GM19468 (cell line): ENCODE data around the gene C13orf46.
"Not testable (repeated sequence)": the region's sequence is repeated elsewhere in the genome, so short reads cannot be mapped to it uniquely, and the experiment has no call there.

Source experiments
- ATAC-seq: cut with Tn5 transposase; IDR thresholded peaks from one replicate; pipeline ENCODE4 v1.9.1; 2021; ENCODE audit warnings: mild to moderate bottlenecking, moderate library complexity, moderate number of reproducible peaks; ENCODE audit not compliant: unreplicated experiment; ENCODE audit errors: extremely low read depth

C13orf46 gene

DNA sequence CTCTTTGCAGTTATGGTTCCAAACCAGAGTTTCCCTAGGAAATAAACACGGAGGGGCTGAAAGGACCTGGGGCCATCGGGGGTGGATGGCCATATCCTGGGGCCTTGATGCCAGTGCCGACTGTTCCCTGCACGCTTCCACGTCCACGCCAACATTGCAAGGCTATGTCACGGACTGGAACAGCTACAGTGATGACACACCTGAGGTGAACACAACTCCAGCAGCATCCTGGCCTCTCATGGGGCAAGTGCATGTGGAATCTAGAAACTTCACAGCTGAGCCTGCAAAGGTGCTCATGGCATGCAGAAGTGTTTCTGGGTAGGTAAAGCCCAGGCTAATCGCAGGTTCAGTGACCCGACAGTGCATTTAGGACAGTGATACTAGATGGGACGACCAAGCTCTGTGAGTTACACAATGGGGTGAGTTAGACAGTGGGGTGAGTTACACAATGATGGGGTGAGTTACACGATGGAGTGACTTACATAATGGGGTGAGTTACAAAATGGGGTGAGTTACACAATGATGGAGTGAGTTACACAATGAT lies 58.0 kb downstream of the C13orf46 start:
- ATAC-seq: no peak

DNA sequence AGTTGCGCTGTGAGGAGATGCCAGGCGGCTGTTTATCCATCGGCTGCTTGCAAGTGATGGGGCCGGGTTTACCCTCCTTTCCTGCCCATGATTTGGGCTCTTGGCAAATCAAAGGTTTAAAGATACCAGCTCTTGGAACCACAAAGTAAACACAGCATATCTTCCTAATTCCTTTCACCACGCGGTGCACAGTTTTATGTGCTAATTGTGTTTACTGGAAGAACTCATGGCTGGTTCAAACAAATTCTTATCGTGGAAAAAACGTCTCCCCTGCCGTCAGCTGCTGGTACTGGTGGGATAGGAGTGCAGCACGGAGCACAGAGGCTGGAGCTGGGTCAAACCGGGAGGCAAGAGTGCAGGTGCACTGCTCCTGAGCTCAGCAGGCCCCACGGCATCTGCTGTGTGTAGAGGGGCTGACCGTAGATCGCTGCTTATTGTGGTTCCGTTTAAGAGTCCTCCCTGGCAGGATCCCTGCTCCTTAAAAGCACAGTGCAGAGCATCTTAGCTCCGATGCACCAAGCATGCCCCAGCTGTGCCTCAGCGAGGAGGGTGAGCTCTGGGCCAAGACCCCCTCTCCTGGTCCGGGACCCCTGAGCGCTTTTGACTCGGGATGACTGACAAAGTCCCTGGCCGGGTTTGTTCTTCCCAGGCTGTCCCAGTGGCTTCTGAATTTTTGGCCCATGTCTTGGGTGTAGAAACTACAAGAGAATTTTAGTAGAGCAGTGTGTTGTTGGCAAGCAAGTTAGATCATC lies 58.7 kb downstream of the C13orf46 start:
- ATAC-seq: no peak

- no peak for ATAC-seq
These were observed 59.4 kb downstream of the C13orf46 start for GRCh38 chr13:113914333-113915011.

DNA sequence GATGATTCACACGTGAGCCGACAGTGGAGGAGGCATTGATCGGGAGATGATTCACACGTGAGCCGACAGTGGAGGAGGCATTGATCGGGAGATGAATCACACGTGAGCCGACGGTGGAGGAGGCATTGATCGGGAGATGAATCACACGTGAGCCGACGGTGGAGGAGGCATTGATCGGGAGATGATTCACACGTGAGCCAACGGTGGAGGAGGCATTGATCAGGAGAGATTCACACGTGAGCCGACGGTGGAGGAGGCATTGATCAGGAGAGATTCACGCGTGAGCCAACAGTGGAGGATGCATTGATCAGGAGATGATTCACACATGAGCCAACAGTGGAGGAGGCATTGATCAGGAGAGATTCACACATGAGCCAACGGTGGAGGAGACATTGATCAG lies 60.0 kb downstream of the C13orf46 start:
- ATAC-seq: not testable (repeated sequence)

DNA sequence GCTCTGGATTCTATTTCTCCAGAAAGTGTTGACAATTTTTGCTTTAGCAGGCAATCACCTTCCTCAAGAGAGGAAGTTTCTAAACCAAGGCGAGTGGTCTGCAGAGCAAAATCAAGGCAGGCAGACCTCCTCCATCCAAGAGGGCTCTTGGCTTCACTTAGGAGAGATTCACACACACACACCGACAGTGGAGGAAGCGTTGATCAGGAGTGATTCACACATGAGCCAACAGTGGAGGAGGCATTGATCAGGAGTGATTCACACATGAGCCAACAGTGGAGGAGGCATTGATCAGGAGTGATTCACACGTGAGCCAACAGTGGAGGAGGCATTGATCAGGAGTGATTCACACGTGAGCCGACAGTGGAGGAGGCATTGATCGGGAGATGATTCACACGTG lies 60.5 kb downstream of the C13orf46 start:
- ATAC-seq: not testable (repeated sequence)

DNA sequence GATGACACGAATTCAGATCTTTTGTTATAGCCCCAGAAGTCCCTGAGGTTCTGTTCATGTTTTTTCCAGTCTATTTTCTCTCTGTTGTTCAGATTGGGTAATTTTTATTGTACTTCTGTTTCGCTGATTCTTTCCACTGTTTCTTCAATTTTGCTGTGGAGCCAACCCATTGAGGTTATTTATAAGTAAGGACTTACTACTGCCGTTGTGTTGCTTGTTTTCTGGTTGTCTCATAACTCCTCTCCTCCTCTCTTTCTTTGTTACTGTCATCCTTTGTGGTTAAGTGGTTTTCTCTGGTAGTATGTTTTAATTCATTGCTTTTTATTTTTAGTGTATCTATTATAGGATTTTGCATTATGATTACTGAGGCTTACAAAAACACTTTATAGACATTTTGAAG lies 61.3 kb downstream of the C13orf46 start:
- no peak for ATAC-seq

- ATAC-seq: no peak
These were observed 66.0 kb downstream of the C13orf46 start for GRCh38 chr13:113907635-113908617.

DNA sequence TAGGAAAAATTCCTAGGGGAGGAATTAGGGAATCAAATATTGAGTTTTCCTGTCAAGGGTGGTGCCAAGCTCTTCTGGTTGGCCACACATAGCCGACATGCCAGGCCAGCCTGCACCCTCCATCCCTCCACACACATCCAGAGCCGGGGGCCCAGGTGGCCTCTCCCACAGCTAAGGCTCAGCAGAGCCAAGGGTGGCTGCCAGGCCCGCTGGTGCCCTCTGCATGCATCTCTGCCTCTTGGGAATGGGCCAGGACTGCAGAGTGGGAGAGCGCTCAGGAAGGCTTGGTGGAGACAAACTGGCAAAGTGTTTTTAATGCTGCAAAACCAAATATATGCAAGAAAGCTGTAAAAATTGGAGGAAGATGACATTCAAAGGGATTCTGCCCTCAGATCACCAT lies 67.3 kb downstream of the C13orf46 start:
- ATAC-seq: no peak

DNA sequence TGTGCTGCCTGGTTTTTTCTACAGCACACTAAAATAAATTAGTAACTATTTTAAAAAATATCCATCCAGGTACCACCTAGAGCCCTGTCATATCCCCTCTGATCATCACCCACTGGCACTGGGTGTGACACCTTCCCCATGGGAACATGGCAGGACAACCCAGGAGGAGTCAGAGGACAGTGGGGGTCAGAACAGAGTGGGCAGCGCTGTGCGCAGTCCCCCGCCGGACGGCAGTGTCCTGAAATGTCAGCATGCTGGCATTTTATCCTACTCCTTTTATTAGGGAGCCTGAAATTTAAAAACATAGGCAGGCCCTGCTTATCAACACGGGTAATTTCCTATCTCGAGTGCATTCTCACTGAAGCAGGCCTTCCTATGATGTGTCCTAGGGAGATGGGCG lies 67.9 kb downstream of the C13orf46 start:
- no peak for ATAC-seq

DNA sequence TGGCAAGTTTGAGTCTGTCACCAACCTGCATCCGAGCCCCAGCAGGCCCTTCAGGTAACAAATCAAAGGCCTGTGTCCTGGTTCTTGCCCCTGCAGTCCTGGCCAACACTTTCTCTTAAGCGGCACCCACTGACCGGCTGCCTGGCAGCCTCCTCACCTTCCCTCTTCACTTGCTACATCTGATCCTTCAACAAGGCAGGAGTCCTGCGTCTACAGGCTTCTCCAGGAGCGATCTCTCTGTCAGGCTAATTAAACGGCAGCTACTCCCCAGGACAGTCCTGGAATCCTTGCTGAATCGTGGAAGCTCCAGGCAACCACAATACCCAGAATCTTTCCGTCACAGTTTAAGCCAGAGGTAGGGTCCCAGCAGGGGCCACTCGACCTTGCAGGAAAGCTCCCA lies 68.9 kb downstream of the C13orf46 start:
- ATAC-seq: no peak

GRCh38 chr13:113904411-113904810 lies 69.5 kb downstream of the C13orf46 start:
- no peak for ATAC-seq

- no peak for ATAC-seq
These were observed 70.0 kb downstream of the C13orf46 start for GRCh38 chr13:113903912-113904311.
